GM19467 (cell line): Measurements from ENCODE around the gene ARMH3.
A peak's percentile ranks its signal among the peaks of the same experiment; 100 is the strongest.
"Not testable (repeated sequence)": the region's sequence is repeated elsewhere in the genome, so short reads cannot be mapped to it uniquely, and the experiment has no call there.

Experiments
- ATAC-seq: cut with Tn5 transposase; IDR thresholded peaks from one replicate; pipeline ENCODE4 v1.9.1; 2021; ENCODE audit warnings: mild to moderate bottlenecking, moderate library complexity; ENCODE audit not compliant: unreplicated experiment

ARMH3 gene

DNA sequence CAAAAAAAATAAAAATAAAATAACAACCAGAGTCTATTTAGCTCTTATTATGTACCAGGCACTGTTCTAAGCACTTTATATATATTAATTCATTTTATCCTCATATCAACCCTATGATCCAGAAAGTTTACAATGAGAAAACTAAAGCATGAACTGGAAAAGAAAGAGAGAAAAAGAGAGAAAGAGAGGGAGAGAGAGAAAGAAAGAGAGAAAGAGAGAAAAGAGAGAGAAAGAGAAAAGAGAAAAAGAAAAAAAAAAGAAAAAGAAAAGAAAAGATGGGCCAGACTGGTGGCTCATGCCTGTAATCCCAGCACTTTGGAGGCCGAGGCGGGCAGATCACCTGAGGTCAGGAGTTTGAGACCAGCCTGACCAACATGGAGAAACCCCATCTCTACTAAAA is 9.9 kb downstream of the ARMH3 start:
- no peak for ATAC-seq

DNA sequence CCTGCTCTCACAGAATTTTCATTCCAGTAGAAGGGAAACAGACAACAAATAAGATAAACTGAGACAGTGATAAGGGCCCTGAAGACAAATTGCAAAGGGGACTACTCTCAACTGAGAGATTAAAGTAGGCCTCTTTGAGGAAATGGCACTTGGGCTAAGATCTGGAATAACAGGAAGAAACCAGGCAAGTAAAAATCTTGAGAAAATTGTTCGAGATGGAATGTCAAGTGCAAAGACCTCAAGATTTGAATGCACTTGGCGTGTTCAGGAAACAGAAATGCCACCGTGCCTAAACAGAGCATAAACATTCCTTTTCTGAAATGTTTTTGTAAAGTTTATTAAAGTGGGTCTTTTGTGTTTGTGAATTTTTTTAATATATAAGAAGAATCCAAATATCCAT is 10.7 kb downstream of the ARMH3 start:
- ATAC-seq: no peak

- ATAC-seq: no peak
These were observed 15.5 kb downstream of the ARMH3 start for GRCh38 chr10:102040305-102041050.

DNA sequence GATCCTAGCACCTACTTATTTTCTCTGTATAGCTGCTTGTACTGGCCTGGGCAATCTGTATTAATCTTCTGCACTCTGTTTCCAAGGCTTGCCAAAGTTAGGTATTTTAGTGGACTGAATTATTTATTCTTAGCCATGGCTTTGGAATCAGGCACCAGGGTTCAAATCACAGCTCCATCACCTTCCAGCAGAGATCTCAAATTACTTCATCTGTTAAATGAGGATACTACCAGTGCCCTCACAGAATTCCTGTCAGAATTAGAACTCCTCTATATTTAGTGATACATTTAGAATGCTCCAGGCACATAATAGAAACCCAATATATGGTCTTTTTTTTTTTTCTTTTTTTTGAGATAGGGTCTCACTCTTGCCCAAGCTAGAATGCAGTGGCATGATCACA is 17.6 kb downstream of the ARMH3 start:
- ATAC-seq: no peak

GRCh38 chr10:102035807-102036206 is 20.2 kb downstream of the ARMH3 start:
- not testable (repeated sequence) for ATAC-seq

DNA sequence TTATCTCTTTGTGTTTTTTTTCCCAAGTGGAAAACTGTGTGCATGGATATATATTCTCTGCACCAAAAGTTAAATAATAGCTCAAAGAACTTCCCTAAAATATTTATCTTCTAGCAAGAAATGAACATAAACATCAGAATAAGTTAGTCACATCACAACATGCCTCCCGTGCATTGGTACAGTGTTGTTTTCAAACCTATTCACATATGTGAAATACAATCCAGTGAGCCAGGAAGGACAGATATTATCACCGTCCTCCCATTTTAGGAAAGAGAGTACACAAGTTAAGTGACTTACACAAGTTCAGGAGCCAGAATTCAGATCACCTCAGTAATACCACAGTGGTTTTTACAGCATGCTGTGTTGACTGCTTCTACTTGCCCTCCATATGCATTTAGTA is 22.2 kb downstream of the ARMH3 start:
- ATAC-seq: no peak

GRCh38 chr10:102027261-102027660 is 28.7 kb downstream of the ARMH3 start:
- no peak for ATAC-seq

DNA sequence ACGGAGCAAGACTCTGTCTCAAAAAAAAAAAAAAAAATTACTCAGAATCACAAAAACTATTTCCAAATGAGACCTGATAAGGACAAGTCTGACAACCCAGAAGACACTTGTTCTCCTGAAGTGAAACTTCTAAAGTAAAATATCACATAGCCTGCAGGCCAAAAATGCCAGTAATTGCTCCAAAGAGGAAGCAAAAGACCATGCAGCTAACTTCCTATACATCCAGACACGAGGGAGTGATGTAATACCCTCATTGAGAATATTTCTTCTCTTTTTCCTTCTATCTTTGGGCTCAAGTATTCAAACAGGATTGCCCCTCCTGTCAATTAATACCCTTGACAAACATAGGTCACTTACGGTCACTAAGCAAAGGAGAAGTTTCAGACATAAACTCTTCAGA is 31.2 kb downstream of the ARMH3 start:
- ATAC-seq: no peak

- no peak for ATAC-seq
These were observed 35.0 kb downstream of the ARMH3 start for GRCh38 chr10:102020938-102021337.

- ATAC-seq: no peak
These were observed 38.7 kb downstream of the ARMH3 start for GRCh38 chr10:102017295-102017694.

GRCh38 chr10:102016416-102016815 is 39.6 kb downstream of the ARMH3 start:
- ATAC-seq: no peak

DNA sequence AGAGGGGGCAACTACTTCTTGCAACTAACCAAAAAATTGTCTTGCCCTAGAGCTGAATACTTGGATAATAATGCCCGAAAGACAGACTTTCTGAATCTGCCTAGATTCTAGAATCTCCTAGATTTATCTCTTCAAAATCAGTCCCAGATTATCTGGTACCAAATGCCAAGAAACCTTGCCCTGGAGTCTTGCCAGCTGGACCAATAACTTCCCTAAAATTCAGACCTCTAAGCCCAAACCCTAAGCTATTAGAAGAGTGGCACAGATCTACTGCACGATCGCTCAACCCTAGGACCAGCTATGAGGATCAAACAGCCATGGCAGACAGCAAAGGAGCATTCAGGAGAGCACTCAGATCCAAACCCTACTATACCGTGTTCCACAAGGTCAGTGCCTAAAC is 45.0 kb downstream of the ARMH3 start:
- no peak for ATAC-seq

- ATAC-seq: peak; percentile 69
These were observed 46.1 kb downstream of the ARMH3 start for GRCh38 chr10:102009801-102010425.

GRCh38 chr10:102007796-102008195 is 48.2 kb downstream of the ARMH3 start:
- ATAC-seq: no peak

DNA sequence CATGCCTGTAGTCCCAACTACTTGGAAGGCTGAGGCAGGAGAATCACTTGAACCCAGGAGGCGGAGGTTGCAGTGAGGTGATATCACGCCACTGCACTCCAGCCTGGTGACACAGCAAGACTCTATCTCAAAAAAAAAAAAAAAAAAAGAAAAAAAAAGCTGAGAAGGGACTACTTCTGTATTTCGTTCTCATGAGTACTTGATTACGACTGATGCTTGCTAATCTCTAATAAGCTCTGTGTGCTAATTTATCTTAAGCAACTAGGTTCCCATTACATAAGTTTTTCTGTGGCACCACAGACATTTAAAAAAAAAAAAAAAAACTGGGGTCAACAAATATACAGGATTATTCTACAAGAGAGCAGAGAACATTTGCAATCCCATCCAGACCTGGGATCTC is 48.9 kb downstream of the ARMH3 start:
- not testable (repeated sequence) for ATAC-seq

DNA sequence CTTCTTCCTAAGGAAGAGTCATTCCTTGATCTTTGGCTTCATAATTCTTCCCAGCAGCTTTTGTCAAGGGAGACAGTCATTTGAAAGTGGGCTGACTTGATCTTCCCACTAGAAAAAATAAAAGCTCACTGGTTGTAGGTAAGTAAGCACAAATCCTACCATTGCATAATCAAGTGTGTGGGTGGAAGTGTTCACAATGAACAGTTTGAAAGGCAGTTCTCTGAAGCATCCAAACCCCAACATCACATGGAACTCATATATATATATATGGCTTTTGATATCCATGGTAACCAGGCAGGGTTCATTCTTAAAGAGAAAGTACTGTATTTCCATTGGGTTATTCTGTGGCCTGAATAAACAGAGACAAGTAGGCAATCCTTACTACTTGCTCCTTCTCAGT is 51.6 kb downstream of the ARMH3 start:
- no peak for ATAC-seq

DNA sequence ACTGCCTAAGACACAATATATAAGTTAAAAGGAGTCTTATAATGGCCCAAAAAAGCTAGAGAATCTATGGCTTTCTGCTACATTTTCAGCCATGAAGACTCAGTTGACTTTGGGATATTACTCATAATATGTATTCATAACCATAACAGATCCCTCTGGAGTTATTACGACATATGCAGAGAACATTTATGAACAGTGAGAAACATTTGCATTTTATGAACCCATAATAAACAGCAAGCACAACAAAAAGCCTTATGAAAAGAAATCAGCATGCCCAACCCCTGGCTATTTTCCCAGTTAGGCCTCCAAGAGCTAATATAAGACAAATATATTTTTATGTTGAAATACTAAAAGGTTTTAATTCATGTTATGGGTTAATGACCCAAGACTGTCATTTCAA is 52.4 kb downstream of the ARMH3 start:
- no peak for ATAC-seq

DNA sequence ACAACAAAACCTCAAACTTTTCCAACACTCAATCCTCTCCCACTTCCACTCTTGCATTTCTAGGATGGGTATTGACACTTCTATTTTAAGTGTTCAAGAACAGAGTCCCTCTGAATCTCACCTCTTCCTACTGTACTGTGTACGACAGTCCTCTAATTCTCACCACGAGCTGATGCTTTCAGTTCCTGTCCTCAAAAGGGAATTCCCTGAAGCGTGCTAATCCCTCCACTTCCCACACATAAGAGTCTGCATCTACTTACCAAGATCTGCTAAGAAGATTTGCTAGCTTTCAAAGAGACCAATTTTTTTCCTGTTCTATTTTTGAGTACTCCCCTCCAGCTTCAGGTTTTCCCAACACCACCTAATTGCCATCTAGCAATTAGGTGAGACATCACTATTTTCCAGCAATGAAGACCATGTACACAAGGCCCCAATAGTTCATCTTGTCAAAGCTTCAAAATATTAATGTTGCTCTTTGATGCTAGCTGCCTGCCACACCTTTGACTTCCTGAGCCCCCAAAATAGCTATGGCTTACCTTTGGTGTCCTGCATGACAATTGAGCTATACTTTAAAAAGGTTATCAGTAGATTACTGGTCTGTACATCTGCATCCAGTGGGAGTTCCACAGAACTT is 54.4 kb downstream of the ARMH3 start:
- ATAC-seq: peak; percentile 66

- ATAC-seq: no peak
These were observed 58.2 kb downstream of the ARMH3 start for GRCh38 chr10:101997803-101998202.

GRCh38 chr10:101995451-101996063 is 60.4 kb downstream of the ARMH3 start:
- no peak for ATAC-seq

- no peak for ATAC-seq
These were observed 62.2 kb downstream of the ARMH3 start for GRCh38 chr10:101993651-101994200.
